Upper lobe of left lung (tissue), 6 donors: ENCODE results near the gene KLHL29. TPM values are rescaled to one million over a fixed set of nuclear protein-coding genes. Genes with fewer than 3 reads are reported as not detected.

Experiments
- ATAC-seq, 2 donors: fragments of 200-7000 bp; cut with Tn5 transposase; one replicate each; pipeline ENCODE4 v1.9.1; 2022; ENCODE audit warnings: mild to moderate bottlenecking in 2 of 2, moderate library complexity in 2 of 2; ENCODE audit not compliant: low FRiP score in 2 of 2
- DNase-seq, 2 donors: peaks; one replicate each; pipeline ENCODE4 v3.0.0-alpha.2; 2019 to 2020
- H3K27ac ChIP-seq, 4 donors: fragments of 200-600 bp; sonication (generic); one replicate each; pipeline ENCODE4 v1.5.1; 2016 to 2019
- H3K27me3 ChIP-seq, 4 donors: fragments of 200-600 bp; sonication (generic); one replicate each; pipeline ENCODE4 v1.5.1; 2017 to 2019
- H3K36me3 ChIP-seq, 4 donors: fragments of 200-600 bp; sonication (generic); one replicate each; pipeline ENCODE4 v1.5.1; 2016 to 2019
- H3K4me1 ChIP-seq, 4 donors: fragments of 200-600 bp; sonication (generic); one replicate each; pipeline ENCODE4 v1.5.1; 2018 to 2019
- H3K4me3 ChIP-seq, 4 donors: fragments of 200-600 bp; sonication (generic); one replicate each; pipeline ENCODE4 v1.5.1; 2017 to 2019; ENCODE audit warnings: mild to moderate bottlenecking in 2 of 4, moderate library complexity in 1 of 4
- H3K9me3 ChIP-seq, 4 donors: fragments of 200-600 bp; sonication (generic); one replicate each; pipeline ENCODE4 v1.5.1; 2018 to 2019
- CTCF ChIP-seq, 6 experiments: fragments of 450-650 bp in 4 of 6; fragments of 200-600 bp in 2 of 6; sonication (generic) in 2 of 6; IDR thresholded peaks; one replicate each; pipeline ENCODE4 v1.5.1; 2016 to 2019; ENCODE audit warnings: antibody characterized with exemption in 6 of 6
- EP300 ChIP-seq, 4 donors: sonication (generic); formaldehyde crosslinking; IDR thresholded peaks; one replicate each; pipeline ENCODE4 v1.5.1; 2017; ENCODE audit warnings: antibody characterized with exemption in 4 of 4, control low read depth in 2 of 4
- POLR2A ChIP-seq, 4 donors: fragments of 450-650 bp; IDR thresholded peaks; one replicate each; pipeline ENCODE4 v1.5.1; 2016 to 2017; ENCODE audit warnings: antibody characterized with exemption in 4 of 4, mild to moderate bottlenecking in 2 of 4
- POLR2AphosphoS5 ChIP-seq, 2 donors: sonication (generic); formaldehyde crosslinking; IDR thresholded peaks; one replicate each; pipeline ENCODE4 v1.5.1; 2017; ENCODE audit warnings: antibody characterized with exemption in 2 of 2
- WGBS, 2 donors: methylation state at CpG; one replicate each; pipeline ENCODE4 v1.1.5; 2017 to 2018; 5-methylcytosine and 5-hydroxymethylcytosine counted together
- total RNA-seq, 6 donors: library from RNA; depleted of rRNA in 4 of 6; stranded (reverse); fragments of >200 nt in 4 of 6; gene quantifications; one replicate each; pipeline versions ENCODE4 v1.1.0 to v1.2.1, GENCODE V29; 2016 to 2021
- donor health status: DM: no; HTN: no; CAD: no; lungs with moderate emphysema.
- donor health status: DM: no; HTN: yes; CAD: no; lungs with severe emphysema.

The KLHL29 gene
- total RNA-seq, 6 donors from 2014 or later = 8.6 to 34.4 (median 18.2) TPM

GRCh38 chr2:23359631-23360567 is 25.1 kb upstream of the KLHL29 start:
- WGBS, 2 donors = 91 to 98% methylated on average over 14 to 19 of the region's 19 CpGs
- TF ChIP-seq POLR2A (IDR thresholded peaks at IDR 0.05) (no peak), CTCF (IDR thresholded peaks at IDR 0.05) (no peak), EP300 (IDR thresholded peaks at IDR 0.05) (no peak)
- no peaks in the 10 kb centered on the region for H3K27me3 ChIP-seq
- no peaks in the 10 kb centered on the region for H3K9me3 ChIP-seq
- no peaks in the 10 kb centered on the region for H3K36me3 ChIP-seq
- DNase-seq (no peak), ATAC-seq (no peak)
- no peak overlapping the region for H3K4me3 ChIP-seq
- H3K27ac ChIP-seq = no peak overlapping the region
- H3K4me1 ChIP-seq = no peaks in the 10 kb centered on the region

DNA sequence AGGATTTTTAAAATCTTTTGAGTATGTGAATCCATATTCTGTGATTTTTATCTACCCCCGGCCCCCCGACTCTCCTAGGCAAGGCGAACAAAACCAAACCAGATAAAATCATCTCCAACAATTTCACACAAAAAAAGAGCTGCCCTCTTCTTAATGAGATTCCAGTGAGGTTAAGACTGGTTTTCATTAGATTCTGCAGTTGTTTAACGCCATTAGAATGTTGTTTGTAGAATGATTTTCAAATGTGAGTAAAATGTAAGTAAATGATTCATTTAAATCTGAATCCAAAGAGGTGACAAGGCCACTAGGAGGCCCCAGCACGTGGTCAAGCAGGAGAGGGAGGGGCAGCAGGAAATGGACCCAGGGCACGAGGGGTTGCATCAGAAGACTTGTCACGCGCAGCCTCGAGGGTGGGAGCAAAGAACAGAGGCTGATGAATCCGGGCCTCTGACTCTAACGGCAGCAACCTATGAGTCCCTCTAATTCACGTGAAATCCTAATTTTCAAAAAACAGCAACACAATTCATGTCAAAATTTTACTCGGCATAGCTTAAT is 24.3 kb upstream of the KLHL29 start:
- TF ChIP-seq POLR2AphosphoS5 (IDR thresholded peaks at IDR 0.05) (no peak), POLR2A (IDR thresholded peaks at IDR 0.05) (no peak), EP300 (IDR thresholded peaks at IDR 0.05) (no peak), CTCF (IDR thresholded peaks at IDR 0.05) (no peak)
- ATAC-seq = no peak
- WGBS, 2 donors = 61 to 68% methylated on average over 13 of the region's 13 CpGs

GRCh38 chr2:23361152-23361551 is 23.8 kb upstream of the KLHL29 start:
- Histone ChIP-seq H3K27ac (no peak overlapping the region), H3K4me1 (no peaks in the 10 kb centered on the region), H3K4me3 (no peak overlapping the region), H3K36me3 (no peaks in the 10 kb centered on the region), H3K27me3 (no peaks in the 10 kb centered on the region), H3K9me3 (no peaks in the 10 kb centered on the region)
- TF ChIP-seq CTCF (IDR thresholded peaks at IDR 0.05) = no peak
- no peak for TF ChIP-seq POLR2A (IDR thresholded peaks at IDR 0.05)
- TF ChIP-seq EP300 (IDR thresholded peaks at IDR 0.05) = no peak
- no peak for TF ChIP-seq POLR2AphosphoS5 (IDR thresholded peaks at IDR 0.05)
- DNase-seq (no peak), ATAC-seq (no peak)
- 68 to 71% methylated on average over 3 of the region's 3 CpGs for WGBS, 2 donors

More for the DNA sequence above, 24.3 kb upstream of the KLHL29 start:
- DNase-seq = no peak
- no peak overlapping the region for H3K27ac ChIP-seq
- H3K9me3 ChIP-seq = no peaks in the 10 kb centered on the region
- H3K36me3 ChIP-seq = no peaks in the 10 kb centered on the region
- no peaks in the 10 kb centered on the region for H3K4me1 ChIP-seq
- no peaks in the 10 kb centered on the region for H3K27me3 ChIP-seq
- no peak overlapping the region for H3K4me3 ChIP-seq

DNA sequence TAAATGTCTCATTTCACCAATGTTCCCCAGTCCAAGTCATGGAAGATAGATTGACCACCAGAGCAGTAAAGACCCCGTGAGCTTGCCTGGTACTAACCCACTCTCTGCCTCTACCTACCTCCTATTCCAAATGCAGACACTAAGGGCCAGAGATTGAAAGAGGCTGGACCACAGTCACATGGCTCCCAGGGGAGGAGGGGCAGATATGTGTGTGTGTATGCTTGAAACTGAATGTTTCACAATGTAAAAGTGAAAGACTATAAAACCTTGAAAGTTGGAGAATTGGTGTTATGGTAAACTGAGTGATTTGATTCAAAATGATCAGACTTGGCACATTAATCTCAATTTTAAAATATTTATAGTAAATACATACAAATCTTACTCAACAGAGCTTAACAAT is 21.7 kb upstream of the KLHL29 start:
- Histone ChIP-seq H3K27ac (no peak overlapping the region), H3K9me3 (no peaks in the 10 kb centered on the region), H3K4me3 (no peak overlapping the region), H3K4me1 (no peaks in the 10 kb centered on the region), H3K27me3 (no peaks in the 10 kb centered on the region), H3K36me3 (no peaks in the 10 kb centered on the region)
- DNase-seq (no peak), ATAC-seq (no peak)
- TF ChIP-seq POLR2A (IDR thresholded peaks at IDR 0.05) (no peak), CTCF (IDR thresholded peaks at IDR 0.05) (no peak), EP300 (IDR thresholded peaks at IDR 0.05) (no peak), POLR2AphosphoS5 (IDR thresholded peaks at IDR 0.05) (no peak)
- 63 to 95% methylated on average over 1 of the region's 1 CpG for WGBS, 2 donors
